ENCODE results near the gene SPINK8. TPM values are rescaled to one million over a fixed set of nuclear protein-coding genes. Genes with fewer than 3 reads are reported as not detected.

Gene SPINK8
- total and polyA plus RNA-seq, 2 donors (not counting 1 experiment from before 2014, with no cell fraction given): not detected

DNA sequence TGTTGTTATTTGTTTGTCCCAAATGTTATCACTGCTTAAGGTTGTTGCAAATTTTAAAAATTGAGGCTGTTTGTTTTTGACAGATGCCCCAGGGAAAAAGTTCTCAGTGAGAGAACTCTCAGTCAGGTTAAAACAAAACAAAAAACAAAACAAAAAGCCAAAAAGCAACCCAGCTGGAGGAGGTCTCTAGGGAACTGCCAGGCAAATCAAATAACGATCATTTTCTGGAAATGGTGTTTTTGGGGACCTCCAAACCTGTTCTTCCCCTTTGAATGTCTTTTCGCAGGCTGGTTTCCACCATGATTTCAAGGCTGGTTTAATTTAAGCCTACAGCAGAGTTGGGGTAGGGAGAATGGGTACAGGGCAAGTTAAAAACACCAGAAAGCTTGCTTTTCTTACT is 27.2 kb downstream of the SPINK8 start:
- Histone ChIP-seq H3K4me3 (replicated peaks in 1 of 4; ENCODE audit: control extremely low read depth in 1 of 4, insufficient read depth in 1 of 4, low read depth in 3 of 4, low read length in 4 of 4) (no peak overlapping the region), H3K9ac (ENCODE audit: insufficient read depth, low read length) (no peak overlapping the region), H3K36me3 (ENCODE audit: control insufficient read depth, insufficient read depth, low read length) (no peaks in the 10 kb centered on the region), H3K4me1 (ENCODE audit: control insufficient read depth, extremely low read depth, insufficient read depth, low read length) (peaks cover 2% of the 10 kb centered on the region), H2AFZ (ENCODE audit: low read length) (no peak overlapping the region), H3K27me3 (ENCODE audit: control insufficient read depth, insufficient read depth, low read length) (no peaks in the 10 kb centered on the region), H3K27ac (ENCODE audit: insufficient read depth, low read length) (no peak overlapping the region), H3K79me2 (ENCODE audit: control insufficient read depth, insufficient read depth, low read length) (peaks cover 2% of the 10 kb centered on the region), H3K9me3 (ENCODE audit: control insufficient read depth, insufficient read depth, low read depth, low read length) (no peaks in the 10 kb centered on the region), H4K20me1 (ENCODE audit: control insufficient read depth, extremely low read depth, insufficient read depth, low read length) (no peaks in the 10 kb centered on the region), H3K4me2 (ENCODE audit: extremely low read depth, insufficient read depth, low read length) (no peak overlapping the region)
- DNase-seq (ENCODE audit: low read depth in 2 of 2): no peak
- TF ChIP-seq EZH2 (IDR thresholded peaks at IDR 0.05; ENCODE audit: low read length, missing control alignments): no peak
- TF ChIP-seq, protein P1, sequence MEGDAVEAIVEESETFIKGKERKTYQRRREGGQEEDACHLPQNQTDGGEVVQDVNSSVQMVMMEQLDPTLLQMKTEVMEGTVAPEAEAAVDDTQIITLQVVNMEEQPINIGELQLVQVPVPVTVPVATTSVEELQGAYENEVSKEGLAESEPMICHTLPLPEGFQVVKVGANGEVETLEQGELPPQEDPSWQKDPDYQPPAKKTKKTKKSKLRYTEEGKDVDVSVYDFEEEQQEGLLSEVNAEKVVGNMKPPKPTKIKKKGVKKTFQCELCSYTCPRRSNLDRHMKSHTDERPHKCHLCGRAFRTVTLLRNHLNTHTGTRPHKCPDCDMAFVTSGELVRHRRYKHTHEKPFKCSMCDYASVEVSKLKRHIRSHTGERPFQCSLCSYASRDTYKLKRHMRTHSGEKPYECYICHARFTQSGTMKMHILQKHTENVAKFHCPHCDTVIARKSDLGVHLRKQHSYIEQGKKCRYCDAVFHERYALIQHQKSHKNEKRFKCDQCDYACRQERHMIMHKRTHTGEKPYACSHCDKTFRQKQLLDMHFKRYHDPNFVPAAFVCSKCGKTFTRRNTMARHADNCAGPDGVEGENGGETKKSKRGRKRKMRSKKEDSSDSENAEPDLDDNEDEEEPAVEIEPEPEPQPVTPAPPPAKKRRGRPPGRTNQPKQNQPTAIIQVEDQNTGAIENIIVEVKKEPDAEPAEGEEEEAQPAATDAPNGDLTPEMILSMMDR (conservative IDR thresholded peaks at IDR 0.05 in 1 of 2, IDR thresholded peaks at IDR 0.05 in 1 of 2; ENCODE audit: low read depth in 1 of 2, low read length in 2 of 2): no peak

DNA sequence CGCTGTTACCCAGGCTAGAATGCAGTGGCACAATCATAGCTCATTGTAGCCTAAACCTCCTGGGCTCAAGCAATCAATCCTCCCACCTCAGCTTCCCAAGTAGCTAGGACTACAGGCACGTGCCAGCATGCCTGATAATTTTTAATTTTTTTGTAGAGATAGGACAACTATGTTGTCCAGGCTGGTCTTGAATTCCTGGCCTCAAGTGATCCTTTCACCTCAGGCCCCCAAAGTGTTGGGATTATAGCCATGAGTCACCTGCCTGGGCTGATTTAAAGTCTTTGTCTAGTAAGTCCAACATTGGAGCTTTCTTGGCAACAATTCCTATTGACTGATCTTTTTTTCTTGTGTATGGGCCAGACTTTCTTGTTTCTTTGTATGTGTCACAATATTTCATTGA is 28.1 kb downstream of the SPINK8 start:
- Histone ChIP-seq H3K27me3 (ENCODE audit: control insufficient read depth, insufficient read depth, low read length) (no peaks in the 10 kb centered on the region), H4K20me1 (ENCODE audit: control insufficient read depth, extremely low read depth, insufficient read depth, low read length) (no peaks in the 10 kb centered on the region), H3K4me2 (ENCODE audit: extremely low read depth, insufficient read depth, low read length) (no peak overlapping the region), H3K4me1 (ENCODE audit: control insufficient read depth, extremely low read depth, insufficient read depth, low read length) (peaks cover 2% of the 10 kb centered on the region), H3K36me3 (ENCODE audit: control insufficient read depth, insufficient read depth, low read length) (no peaks in the 10 kb centered on the region), H3K27ac (ENCODE audit: insufficient read depth, low read length) (no peak overlapping the region), H3K9ac (ENCODE audit: insufficient read depth, low read length) (no peak overlapping the region), H2AFZ (ENCODE audit: low read length) (no peak overlapping the region), H3K4me3 (replicated peaks in 1 of 4; ENCODE audit: control extremely low read depth in 1 of 4, insufficient read depth in 1 of 4, low read depth in 3 of 4, low read length in 4 of 4) (no peak overlapping the region), H3K9me3 (ENCODE audit: control insufficient read depth, insufficient read depth, low read depth, low read length) (no peaks in the 10 kb centered on the region), H3K79me2 (ENCODE audit: control insufficient read depth, insufficient read depth, low read length) (peaks cover 4% of the 10 kb centered on the region)
- TF ChIP-seq, protein P1 (conservative IDR thresholded peaks at IDR 0.05 in 1 of 2, IDR thresholded peaks at IDR 0.05 in 1 of 2; ENCODE audit: low read depth in 1 of 2, low read length in 2 of 2): no peak
- TF ChIP-seq EZH2 (IDR thresholded peaks at IDR 0.05; ENCODE audit: low read length, missing control alignments): no peak
- no peak for DNase-seq (ENCODE audit: low read depth in 2 of 2)

DNA sequence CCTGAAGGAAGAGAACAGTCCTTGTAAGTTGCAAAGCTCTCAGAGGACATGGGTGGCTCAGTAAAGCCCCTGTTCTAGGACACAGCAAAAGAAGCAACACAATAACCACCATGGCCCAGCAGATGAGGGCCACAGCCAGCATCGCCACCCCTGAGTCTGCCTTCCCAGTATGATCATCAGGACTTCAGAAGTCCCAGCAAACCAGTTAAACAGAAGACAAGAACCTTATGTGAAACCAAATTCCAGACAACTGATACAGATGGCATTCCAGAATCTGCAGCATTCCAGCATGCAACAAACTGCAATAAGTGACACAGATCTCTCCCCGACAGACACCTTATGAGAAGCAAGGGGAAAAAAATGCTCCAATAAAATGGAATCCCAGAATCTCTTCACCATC is 30.4 kb downstream of the SPINK8 start:
- TF ChIP-seq, protein P1 (conservative IDR thresholded peaks at IDR 0.05 in 1 of 2, IDR thresholded peaks at IDR 0.05 in 1 of 2; ENCODE audit: low read depth in 1 of 2, low read length in 2 of 2): no peak
- TF ChIP-seq EZH2 (IDR thresholded peaks at IDR 0.05; ENCODE audit: low read length, missing control alignments): no peak
- Histone ChIP-seq H3K4me2 (ENCODE audit: extremely low read depth, insufficient read depth, low read length) (no peak overlapping the region), H3K9ac (ENCODE audit: insufficient read depth, low read length) (no peak overlapping the region)

More for the DNA sequence above, 30.4 kb downstream of the SPINK8 start:
- no peak overlapping the region for H2AFZ ChIP-seq (ENCODE audit: low read length)
- no peak for DNase-seq (ENCODE audit: low read depth in 2 of 2)
- H4K20me1 ChIP-seq (ENCODE audit: control insufficient read depth, extremely low read depth, insufficient read depth, low read length): no peaks in the 10 kb centered on the region
- H3K4me3 ChIP-seq (replicated peaks in 1 of 4; ENCODE audit: control extremely low read depth in 1 of 4, insufficient read depth in 1 of 4, low read depth in 3 of 4, low read length in 4 of 4): no peak overlapping the region
- no peaks in the 10 kb centered on the region for H3K36me3 ChIP-seq (ENCODE audit: control insufficient read depth, insufficient read depth, low read length)
- peaks cover 13% of the 10 kb centered on the region for H3K79me2 ChIP-seq (ENCODE audit: control insufficient read depth, insufficient read depth, low read length)
- no peak overlapping the region for H3K27ac ChIP-seq (ENCODE audit: insufficient read depth, low read length)
- no peaks in the 10 kb centered on the region for H3K27me3 ChIP-seq (ENCODE audit: control insufficient read depth, insufficient read depth, low read length)
- H3K9me3 ChIP-seq (ENCODE audit: control insufficient read depth, insufficient read depth, low read depth, low read length): no peaks in the 10 kb centered on the region
- H3K4me1 ChIP-seq (ENCODE audit: control insufficient read depth, extremely low read depth, insufficient read depth, low read length): peaks cover 2% of the 10 kb centered on the region
